Astrocyte (in vitro differentiated cells and primary cell): ENCODE measurements around the gene RETREG3.

Experiments used
- CTCF ChIP-seq: IDR thresholded peaks from 2 replicates; pipeline ENCODE4 v1.5.1; 2011; ENCODE audit warnings: low read depth, mild to moderate bottlenecking, inconsistent platforms, low read length, moderate library complexity; ENCODE audit not compliant: insufficient read depth
- EZH2 ChIP-seq: IDR thresholded peaks from 2 replicates; pipeline ENCODE4 v1.6.1; 2012; ENCODE audit warnings: mild to moderate bottlenecking, low read length, inconsistent platforms; ENCODE audit not compliant: insufficient read depth

GRCh38 chr17:42561897-42562387 lies 47.2 kb downstream of the RETREG3 start, which contains the start of gene COASY:
- TF ChIP-seq CTCF = no peak
- no peak for TF ChIP-seq EZH2
